Fibroblast of mammary gland (primary cell): Measurements from ENCODE around the gene JMJD1C.

Experiments used
- DNase-seq: peaks from one replicate; pipeline ENCODE4 v3.0.0-alpha.2; 2010; ENCODE audit warnings: low read depth
- H3K4me3 ChIP-seq: 2 replicates; pipeline ENCODE4 v1.5.1; 2011; ENCODE audit warnings: low read depth, mild to moderate bottlenecking, low read length, moderate library complexity; ENCODE audit not compliant: control insufficient read depth
- TF ChIP-seq, protein P1 (sequence below): conservative IDR thresholded peaks from 2 replicates; pipeline ENCODE4 v1.5.1; 2011; ENCODE audit warnings: low read depth, low read length, inconsistent platforms; ENCODE audit not compliant: control insufficient read depth, insufficient read depth

The JMJD1C gene

DNA sequence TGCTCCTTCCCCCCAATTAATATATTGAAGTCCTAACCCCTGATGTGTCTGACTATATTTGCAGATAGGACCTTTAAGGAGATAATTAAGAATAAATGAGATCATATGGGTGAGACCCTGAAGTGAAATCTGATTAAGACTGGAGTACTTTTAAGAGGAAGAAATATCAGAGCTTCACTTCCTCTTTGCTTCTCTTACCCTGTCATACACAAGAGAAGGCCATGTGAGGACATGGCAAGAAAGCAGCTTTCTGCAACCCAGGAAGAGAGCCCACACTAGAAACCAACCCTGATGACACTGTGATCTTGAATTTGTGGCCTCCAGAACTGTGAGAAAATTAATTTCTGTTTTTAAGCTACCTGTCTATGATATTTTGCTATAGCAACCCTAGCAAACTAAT is 44.2 kb downstream of the JMJD1C start:
- no peak for DNase-seq
- no peak overlapping the region for H3K4me3 ChIP-seq
- TF ChIP-seq, protein P1, sequence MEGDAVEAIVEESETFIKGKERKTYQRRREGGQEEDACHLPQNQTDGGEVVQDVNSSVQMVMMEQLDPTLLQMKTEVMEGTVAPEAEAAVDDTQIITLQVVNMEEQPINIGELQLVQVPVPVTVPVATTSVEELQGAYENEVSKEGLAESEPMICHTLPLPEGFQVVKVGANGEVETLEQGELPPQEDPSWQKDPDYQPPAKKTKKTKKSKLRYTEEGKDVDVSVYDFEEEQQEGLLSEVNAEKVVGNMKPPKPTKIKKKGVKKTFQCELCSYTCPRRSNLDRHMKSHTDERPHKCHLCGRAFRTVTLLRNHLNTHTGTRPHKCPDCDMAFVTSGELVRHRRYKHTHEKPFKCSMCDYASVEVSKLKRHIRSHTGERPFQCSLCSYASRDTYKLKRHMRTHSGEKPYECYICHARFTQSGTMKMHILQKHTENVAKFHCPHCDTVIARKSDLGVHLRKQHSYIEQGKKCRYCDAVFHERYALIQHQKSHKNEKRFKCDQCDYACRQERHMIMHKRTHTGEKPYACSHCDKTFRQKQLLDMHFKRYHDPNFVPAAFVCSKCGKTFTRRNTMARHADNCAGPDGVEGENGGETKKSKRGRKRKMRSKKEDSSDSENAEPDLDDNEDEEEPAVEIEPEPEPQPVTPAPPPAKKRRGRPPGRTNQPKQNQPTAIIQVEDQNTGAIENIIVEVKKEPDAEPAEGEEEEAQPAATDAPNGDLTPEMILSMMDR = no peak

DNA sequence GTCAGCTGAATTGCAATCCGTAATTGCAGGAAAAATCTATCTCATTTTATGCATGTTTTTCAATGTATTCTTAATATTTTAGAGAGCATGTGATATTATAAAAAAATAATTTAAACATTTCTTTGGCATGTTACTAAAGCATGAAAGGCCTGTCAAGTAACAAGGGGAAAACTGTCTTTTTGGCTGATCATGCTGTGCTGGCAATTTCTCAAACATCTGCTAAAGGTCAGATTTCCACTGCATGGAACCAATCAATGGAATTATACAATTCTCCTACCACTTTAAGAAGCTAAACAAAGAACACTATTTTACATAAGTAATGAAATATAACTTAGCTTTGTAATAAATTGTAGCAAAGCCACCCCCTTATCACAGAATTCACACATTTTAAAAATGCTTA is 49.4 kb downstream of the JMJD1C start:
- DNase-seq = peak; percentile 75
- TF ChIP-seq, protein P1 = no peak
- H3K4me3 ChIP-seq = no peak overlapping the region

DNA sequence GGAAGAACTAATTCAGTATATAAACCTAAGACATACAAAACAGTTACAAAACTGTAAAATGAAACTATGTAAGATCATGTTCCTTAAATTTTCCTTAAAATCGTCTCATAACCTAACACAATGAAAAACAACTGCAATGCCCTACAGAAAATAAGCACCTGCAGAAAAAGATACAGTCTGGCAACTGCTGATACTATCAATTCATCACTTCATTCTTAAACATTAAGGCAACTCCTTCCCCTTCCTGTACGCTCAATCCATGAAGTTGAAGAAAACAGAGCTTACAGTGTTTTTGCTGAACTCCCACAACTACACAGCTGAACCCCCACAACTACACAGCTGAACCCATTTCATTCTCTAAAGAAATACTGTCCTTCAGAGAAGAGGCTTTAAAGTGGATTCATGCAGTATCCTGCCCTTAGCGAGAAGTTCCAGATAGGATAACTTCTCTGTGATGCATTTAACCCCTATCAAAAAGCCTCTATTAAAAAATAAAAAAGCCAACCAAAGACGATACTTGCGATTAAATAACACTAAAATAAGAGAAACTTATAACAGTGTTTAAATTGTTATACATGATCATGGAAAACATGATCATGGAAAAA is 50.0 kb downstream of the JMJD1C start:
- DNase-seq = no peak
- TF ChIP-seq, protein P1 = no peak
- no peak overlapping the region for H3K4me3 ChIP-seq

DNA sequence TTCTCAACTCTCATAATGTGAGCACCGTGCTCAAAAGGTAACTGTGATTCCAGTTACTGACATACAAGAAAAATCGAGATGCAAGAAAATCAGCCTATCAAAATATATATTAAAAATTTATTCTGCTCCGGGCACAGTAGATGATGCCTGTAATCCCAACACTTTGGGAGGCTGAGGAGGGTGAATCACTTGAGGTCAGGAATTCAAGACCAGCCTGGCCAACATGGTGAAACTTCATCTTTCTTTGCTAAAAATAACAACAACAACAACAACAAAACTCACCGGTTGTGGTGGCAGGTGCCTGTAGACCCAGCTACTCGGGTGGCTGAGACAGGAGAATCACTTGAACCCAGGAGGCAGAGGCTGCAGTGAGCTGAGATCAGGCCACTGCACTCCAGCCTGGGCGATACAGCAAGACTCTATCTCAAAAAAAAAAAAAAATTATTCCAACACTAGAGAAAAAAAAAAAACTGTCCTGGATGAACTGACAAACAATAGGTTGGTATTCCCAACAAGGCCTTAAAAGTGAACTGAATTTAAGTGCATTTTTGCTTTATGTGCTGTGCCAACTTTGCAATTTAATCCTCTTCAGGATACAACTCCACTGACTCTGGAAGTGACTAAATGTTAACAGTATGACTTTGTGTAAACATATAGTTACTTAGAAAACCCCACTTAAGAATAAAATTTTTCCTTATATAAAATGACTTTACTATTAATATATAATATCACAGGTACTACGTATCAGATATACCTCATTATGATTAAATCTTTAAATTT is 51.1 kb downstream of the JMJD1C start:
- no peak overlapping the region for H3K4me3 ChIP-seq
- DNase-seq = peak; percentile 56
- TF ChIP-seq, protein P1 = no peak

DNA sequence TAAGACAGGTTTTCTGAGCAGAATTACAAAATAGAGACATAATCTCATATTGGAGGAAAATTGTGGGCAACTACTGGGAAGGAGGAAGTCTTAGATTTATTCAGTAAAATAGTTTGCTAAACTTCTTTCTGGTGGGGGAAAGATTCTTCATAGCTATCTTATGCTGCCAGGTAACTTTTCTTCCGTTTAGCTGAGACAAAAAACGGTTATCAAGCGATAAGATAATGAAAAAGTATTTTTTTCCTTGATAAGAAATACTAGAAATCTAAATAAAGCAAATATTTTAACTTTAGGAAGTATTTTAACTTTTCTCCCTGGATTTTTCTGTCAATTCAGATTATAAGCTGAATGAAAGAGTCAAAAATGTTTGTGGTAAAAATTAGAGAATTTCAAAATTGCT is 52.3 kb downstream of the JMJD1C start:
- H3K4me3 ChIP-seq = no peak overlapping the region
- TF ChIP-seq, protein P1 = no peak
- DNase-seq = no peak

DNA sequence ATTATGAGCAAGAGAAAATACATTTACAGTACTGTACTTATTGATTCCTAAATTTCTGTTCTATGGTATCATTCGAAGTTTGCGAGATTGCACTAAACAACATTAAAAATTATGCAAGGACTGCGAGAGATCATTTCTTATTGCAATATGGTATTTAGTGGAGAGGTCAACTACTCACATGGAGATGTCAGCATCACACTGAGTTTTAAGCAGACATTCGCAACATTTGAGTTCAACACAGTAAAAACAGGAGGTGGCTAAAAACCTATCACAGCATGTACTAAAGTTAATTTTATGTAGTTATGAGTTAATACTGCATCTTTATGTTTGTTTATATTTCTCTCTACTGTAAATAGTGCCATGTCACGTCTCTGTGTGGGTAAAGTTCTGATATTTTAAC is 53.5 kb downstream of the JMJD1C start:
- no peak overlapping the region for H3K4me3 ChIP-seq
- no peak for DNase-seq
- TF ChIP-seq, protein P1 = no peak
